Stimulated activated CD8-positive, alpha-beta memory T cell treated with anti-CD3 and anti-CD28 coated beads, Interleukin-7, amount 100 ng/mL, for 4 hours (primary cell): ENCODE measurements around the gene EXOSC2.

Source experiments
- DNase-seq, 2 donors: peaks; one replicate each; pipeline ENCODE4 v3.0.0-alpha.2; 2020; ENCODE audit warnings: low read depth in 2 of 2

The EXOSC2 gene, protein sequence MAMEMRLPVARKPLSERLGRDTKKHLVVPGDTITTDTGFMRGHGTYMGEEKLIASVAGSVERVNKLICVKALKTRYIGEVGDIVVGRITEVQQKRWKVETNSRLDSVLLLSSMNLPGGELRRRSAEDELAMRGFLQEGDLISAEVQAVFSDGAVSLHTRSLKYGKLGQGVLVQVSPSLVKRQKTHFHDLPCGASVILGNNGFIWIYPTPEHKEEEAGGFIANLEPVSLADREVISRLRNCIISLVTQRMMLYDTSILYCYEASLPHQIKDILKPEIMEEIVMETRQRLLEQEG

DNA sequence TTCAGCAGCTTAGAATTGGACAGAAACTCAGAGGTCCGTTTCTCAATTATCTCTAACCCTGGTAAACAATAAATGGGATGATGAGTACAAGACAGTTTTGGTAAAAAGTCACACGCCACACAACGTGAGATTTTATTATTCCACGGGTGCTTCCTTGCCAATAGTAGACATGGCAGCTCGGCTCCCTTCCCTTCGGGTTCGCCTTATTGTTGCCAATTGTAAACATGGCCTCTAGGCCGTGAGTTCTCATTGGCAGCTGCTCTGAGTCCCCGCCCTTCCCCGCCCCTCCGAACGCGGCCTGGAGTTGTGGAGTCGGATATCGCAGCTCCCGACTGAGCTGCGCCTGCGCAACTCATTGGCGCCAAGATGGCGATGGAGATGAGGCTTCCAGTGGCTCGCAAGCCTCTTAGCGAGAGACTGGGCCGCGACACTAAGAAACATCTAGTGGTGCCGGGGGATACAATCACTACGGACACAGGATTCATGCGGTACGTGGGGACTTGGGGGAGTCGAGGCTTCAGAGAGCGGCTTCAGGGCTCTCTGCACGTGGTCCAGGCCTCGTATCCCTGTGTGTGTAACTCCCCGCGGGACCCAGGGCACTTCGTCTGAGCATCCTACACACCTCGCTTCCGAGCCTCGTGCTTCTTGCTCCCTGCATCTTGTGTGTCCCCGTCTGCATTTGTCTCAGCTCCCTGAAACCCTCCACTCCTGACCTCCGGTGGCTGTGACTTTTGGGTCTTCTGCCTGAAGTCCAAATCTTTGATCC, at the start of gene EXOSC2:
Gene EXOSC2 (plus strand): TSS at position 355 of the 766 bp plus-strand sequence. CDS start 12 bp downstream, at position 367.
- DNase-seq, result peak; percentile 97 to 98

DNA sequence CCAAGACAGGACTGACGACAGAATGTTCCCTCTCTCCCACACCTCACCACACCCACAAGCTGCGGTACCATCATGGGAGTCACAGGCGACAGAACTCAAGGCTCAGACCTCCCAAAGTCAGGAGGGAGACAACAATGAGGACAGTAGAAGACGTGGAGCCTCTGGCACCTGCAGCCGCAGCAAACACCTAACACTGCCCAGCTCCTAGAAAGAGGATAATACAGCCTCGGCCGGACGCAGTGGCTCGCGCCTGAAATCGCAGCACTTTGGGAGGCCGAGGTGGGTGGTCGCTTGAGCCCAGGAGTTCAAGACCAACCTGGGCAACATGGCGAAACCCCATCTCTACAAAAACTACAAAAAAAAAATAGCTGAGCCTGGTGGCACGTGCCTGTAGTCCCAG, 42.4 kb upstream of the EXOSC2 start:
- no peak for DNase-seq

DNA sequence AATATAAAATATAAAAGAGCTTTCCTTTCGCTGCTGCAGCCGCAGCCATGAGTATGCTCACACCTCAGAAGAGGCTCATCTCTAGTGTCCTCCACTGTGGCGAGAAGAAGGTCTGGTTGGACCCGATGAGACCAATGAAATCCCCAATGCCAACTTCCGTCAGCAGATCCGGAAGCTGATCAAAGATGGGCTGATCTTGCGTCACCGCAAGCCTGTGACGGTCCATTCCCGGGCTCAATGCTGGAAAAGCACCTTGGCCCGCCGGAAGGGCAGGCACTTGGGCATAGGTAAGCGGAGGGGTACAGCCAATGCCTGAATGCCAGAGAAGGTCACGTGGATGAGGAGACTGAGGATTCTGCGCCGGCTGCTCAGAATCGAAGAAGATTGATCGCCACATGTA, 41.8 kb upstream of the EXOSC2 start:
- no peak for DNase-seq

DNA sequence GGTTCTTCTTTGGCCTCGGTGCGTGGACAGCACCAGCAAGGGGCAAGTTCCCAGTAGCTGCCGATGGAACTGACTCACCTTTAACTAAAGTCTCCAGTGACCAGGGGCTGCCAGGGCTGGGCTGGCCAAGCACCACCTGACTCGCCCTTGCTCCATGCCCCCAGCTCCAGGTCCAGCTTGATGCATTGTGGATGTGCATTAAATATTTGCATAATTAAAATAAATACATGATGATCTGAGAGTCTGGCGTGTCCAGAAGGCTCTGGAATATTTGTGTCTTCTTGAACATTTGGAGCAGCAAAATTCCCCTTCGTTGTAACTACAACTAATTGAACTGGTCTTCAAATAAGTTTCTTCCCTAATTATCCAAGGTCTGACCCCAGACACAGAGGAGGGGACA, 38.7 kb upstream of the EXOSC2 start:
- DNase-seq, result no peak

DNA sequence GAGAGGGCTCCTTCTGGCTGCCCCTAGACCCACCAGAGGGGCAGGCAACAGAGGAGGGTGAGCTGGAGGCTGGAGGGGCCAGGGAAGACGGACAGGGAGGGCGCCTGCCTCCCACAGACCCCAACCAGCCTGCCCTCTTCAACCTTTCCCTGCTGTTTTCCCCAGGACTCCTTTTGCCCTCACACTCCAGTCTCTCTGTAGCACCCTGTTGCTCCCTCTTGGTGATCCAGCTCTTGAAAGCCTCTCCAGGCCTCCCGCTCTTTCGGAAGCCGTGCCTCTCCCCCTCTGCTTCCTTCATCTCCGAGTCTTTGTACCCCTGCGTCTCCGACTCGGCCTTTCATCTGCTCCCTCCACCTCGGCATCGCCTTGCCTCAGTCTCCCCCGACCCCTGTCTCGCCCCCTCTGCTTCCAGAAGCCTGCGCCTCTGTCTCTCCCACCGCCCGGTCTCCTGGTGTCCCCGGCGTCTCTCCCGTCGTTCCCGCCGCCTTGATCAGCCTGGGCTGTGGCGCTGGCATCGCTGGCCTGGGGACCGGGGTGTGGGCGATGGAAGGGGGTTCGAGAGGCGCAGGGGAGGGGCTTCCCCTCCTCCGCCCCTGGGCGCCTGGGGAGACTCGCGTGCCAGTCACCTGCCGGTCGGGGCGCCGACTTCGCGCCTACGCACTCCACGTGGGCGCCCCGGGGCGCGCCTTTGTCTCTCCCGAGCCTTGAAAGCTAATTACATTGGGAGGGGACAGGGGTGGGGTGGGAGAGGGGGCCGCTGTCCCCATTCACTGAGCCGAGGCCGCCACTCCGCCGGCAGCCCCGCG, 34.5 kb upstream of the EXOSC2 start:
- no peak for DNase-seq

DNA sequence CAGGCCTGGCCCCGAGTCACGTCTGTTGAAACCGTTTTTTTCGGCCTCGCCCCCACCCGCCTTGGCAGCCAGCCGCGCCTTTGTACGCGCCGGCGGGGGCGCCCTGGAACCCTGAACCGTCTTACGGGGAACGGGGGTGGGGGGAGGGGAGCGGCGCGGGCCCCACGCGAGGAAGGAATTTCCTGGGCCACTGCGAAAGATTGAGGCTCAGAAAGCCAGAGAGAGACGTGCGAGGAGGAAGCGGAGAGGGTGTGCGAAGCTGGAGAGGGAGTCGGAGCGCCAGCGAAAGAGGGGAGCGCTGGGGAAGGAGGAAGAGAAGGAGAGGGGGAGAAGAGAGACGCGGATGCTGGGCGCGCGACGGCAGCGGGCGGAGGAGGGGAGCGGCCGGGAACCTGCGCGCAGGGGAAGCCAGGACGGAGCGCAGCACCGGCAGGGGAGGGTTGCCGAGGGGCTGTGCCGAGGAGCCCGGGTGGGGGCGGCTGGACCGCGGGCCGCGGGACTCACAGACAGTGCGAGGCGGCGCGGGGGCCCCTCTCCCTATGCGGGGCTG, 33.8 kb upstream of the EXOSC2 start:
- no peak for DNase-seq

DNA sequence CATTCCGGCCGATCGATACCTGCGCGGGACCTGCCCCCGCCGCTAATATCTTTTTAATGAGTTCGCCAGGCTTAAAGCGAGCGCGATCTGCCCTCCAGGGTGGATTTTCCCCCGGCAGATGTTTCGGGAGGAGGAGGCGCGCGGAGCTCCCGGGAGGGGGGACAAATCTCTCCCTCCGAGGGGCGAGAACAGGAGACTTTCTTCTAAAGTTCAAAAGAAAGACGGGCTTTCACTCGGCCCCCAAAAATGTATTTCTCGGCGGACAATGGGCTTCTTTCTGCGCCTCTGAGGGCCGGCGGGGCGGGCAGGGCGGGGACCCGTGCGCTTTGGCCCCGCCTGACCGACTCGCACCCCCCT, 33.3 kb upstream of the EXOSC2 start:
- no peak for DNase-seq

DNA sequence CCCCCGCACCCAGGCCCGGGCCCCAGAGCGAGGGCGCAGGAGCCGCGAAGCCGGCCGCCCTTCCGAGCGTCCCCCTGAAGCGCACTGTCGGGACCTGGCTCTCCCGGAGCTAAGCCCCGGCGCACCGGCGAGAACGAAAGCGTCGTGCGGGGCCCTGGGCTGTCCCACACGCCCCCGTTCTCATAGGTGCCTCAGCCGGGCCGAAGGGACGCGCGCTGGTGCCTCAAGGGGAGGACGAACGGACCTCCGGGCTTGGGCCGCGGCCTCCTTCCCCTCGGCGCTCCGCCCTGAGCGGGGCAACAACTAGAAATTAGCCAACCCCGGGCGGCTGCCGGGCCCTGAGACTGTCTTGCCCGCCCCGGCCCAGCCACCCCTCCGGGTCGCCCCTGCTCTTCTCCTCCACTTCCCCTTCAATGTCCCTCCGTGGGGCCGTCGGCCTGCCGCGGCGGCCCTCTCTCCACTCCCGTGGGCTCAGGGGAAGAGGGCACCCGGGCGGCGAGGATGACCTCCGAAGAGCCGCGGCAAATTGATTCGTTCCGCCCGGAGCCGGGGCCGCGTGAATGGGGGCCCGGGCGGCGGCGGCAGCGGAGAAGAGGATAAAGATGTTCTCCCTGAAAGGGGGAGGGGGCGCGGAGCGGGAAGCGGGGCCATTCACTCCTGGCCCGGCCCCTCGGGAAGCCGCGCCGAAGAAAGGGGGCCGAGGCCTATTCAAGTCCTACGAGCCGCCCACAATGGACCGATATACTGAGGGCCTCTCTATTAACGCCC, 32.7 kb upstream of the EXOSC2 start:
- DNase-seq, result no peak

DNA sequence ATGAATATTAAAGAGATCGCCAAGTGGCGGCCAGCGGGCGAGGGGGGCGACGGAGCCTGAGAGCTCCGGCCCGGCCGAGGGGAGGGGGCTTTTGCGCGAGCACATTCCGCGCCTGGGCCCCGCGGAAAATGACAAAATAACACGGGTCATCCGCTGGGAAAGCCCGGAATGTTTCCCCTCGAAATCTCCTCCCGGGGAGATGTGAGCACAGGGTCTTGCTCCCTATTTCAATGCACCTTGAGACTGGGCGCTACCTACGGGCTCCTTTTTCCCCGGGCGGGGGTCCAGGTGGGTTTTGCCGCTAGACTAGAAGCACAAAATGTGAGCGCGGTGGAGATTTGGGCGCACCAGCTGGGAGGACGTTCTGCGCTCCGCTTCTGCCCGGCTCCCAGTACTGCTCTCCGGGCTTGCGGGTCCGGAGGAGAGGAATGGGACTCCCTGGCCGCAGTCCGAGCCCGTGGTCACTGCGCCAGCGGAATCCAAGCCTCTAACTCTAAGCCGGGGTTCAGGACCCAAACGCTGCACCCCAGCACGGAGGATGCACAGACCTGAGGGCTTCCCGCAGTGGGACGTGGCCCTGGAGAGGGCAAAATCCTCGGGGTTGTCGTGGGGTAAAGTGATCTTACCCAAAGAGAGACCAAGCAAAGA, 32.0 kb upstream of the EXOSC2 start:
- no peak for DNase-seq

DNA sequence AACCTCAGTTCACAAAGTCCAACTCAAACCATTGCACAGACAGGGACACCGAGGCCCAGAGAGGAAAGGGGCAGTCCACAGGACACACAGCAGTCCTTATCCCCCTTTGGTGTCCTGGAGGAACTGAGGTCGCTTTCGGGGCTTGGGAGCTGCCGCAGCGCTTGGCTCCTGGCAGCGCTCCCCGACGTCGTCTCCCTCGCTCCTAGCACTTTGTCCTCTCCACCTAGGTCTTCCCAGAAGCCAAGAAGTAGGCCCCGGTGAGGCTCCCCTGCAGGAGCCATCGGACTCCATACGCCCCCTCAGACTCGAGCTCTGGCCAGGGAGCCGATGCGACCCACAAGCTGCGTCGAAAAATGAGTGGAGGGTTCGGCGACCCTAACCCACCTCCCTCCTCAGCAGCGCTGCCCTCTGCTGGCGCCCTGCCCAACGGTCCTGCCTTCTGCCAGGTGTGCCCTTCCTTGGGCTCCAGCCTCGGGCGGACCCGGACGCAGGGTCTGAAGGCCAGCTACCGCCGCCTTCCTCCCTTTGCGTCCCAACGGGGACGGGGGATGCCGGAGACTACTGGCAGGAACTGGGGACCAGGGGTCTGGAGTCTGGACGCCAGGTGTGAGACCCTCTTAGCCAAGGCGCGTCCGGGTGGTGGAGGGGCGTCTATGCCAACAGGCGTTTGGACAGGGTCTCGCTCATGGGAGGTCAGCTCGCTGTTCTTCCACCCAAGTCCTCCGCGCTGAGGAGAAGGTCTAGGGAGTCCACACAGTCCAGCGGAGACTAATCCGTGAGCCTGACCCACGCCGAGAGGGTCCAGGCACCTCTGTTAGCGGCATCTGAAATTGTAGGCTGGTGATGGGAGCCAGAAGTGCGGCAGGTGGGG, 31.2 kb upstream of the EXOSC2 start:
- no peak for DNase-seq

DNA sequence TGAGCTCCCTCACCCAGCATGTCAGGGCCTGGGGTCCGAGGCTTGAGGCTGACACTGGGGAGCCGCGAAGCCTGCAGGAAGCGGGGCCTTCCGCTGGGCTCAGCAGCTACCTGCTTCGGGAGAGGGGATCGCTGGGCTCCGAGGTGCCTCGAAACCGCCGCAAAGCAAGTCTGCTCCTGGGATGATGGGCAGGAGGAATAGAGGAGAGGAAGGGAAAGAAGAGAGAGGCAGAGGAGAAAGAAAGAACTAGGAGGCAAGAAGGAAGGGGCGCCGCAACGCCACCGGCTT, 30.7 kb upstream of the EXOSC2 start:
- DNase-seq, result no peak

DNA sequence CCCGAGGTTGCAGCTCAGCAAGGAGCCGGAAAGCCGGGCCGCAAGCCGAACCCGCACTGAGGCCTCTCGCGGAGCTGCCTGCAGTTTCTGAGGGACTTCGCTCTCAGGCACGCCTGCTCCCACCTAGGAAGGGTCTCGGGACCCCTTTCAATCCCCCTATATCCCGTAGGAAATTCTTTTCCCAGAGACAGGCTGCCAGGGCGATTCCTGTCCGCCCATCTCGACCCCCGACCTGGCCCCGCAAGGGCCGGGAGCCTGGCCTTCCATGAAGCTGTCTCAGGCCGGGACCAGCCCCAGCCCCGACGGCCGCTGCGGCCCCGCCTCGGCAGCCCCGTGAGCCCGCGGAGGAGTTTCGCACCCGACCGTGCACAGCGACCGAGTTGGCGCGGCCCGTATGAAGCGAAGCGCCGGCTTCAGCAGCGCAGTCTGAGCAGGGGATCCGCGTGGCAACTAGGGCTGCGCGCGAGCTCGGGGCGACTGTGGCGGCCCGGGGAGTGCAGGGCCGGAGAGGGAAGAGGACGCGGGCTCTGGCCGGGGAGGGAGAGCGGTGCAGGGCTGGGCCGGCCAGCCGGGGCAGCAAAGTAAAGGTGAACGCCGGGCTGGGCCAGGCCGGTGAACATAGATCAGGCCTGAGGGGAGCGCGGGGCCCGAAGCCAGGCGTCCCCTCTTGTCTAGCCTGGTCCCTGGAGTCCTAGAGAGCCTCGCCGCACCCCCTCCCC, 30.2 kb upstream of the EXOSC2 start:
- no peak for DNase-seq

DNA sequence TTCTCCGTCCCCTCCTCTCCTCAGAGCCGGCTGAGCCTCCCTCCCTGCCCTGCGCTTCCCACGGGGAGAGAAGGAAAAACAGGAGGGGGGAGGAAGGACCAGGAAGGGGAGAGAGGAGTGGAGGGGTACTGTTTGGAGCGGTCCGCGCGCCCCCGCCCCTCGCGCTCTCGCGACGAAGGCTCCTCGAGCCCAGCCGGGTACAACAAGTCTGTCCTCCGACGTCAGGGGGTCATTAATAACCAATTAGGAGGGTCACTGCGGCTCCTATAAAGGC, 29.7 kb upstream of the EXOSC2 start:
- no peak for DNase-seq

DNA sequence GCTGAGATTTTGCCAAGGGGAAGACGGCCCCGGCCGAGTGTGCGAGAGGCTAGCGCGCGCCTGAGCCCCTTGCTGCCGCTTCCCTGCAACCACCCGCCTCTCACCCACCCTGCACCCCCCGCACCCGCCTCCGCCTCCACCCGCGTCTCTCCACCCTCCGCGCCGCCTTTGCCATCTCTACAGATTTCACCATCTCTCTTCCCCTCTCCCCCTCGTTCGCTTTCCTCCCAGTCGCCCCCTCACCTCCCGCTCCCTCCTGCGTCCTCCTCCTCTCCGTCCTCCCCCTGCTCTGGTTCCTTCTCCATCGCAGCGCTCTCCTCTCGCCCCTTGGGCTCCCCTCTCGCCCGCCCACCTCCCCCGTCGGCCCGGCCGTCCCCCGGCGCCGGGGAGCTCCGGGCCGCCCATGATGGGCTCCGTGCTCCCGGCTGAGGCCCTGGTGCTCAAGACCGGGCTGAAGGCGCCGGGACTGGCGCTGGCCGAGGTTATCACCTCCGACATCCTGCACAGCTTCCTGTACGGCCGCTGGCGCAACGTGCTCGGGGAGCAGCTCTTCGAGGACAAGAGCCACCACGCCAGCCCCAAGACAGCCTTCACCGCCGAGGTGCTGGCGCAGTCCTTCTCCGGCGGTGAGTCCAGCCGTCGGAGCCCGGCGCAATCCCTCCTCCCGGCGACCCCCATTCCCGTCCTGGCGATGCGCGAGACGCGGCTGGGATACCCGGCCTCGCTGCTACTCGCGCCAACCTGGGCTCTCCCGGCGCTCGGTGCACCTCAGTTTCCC, 29.1 kb upstream of the EXOSC2 start, which contains the start of gene PRDM12:
Gene PRDM12 (plus strand): TSS at position 344 of the 778 bp plus-strand sequence. CDS start 60 bp downstream, at position 404.
- no peak for DNase-seq

DNA sequence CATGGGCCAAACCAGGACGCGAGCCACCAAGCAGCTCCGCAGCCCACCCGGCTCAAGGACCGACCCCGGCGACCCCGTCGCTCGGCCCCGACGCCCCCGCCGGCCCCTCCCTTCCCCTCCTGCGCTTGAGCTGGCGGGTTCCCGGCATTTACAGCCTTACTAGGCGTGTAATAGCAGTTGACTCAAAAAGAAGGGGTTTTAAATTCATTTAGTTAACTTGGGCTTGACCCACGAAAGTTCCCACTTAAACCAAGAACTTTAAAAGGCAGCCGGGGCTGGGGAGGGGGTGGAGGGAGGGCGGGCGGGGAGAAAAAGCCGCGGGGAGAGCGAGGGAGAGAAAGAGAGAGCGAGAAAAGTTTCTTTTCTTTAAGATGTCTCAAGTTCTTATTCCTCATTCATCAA, 28.6 kb upstream of the EXOSC2 start:
- DNase-seq, result no peak

DNA sequence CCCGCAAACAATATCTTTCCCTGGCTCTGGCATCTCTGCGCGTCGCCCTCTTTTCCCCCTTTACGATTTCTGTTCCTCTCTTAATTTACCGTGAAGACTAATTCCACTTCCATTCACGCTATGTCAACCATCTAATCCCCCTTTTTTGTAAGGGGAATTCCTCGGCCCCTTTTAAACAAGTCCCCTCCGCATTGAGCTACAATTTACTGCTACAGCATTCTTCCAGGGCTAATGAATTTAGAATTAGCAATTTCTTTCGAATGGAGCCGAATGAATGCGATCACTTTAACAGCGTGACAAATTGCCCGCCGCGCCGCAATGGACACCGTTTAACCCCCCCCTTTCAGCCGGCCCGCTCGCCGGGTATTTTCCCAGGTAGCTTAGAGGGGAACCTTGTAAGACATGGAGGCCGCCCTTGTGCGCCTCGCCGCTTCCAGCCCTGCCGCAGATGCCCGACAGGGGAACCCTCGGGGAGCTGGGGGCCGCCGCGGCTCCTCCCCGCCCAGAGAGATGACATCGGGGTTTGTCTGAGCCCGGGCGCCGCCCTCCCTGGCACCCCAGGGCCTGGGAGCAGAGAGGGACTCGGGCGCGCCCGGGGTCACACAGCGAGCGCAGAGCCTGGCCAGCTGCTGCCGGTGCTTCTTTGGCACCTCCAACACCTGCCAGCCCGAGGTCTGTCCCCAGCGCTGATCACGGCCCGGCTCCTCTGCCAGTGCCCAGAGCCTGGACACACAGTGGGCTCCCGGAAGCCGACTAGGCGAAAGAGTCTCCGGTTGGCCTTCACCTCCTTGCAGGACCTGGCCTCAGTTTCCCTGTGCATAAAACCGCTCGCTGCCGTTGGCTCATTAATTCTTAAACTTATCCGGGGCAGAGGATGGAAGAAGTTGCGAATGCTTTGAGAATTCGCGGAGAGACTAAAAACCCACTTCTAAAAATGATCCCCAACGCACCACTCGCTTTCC, 27.9 kb upstream of the EXOSC2 start:
- no peak for DNase-seq

DNA sequence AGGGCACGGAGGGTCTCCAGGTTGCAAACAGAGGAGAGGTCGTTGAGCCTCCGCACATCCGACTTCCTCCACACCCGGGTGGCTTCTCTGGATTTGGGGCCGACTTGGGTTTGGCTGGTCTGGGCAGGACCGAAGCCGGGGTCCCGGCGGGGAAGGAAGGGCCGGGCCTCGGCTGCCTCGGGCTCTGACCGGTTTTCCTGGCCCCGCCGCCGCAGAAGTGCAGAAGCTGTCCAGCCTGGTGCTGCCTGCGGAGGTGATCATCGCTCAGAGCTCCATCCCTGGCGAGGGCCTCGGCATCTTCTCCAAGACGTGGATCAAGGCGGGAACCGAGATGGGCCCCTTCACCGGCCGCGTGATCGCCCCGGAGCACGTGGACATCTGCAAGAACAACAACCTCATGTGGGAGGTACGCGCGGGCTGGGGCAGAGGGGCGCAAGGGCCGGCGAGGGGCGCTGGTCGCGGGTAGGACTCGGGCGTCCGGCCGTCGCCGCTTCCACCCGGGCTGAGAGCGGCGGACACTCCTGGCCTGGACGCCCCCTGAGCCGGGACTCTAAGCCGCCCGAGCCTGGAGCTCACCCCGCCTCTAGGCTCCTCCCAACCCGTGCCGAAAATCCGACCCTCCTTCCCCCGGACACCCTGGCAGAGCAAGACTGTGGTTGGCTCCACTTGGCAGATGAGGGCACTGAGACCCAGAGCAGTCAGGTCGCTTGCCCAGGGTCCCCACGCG, 27.0 kb upstream of the EXOSC2 start:
- DNase-seq, result no peak
